NCI-H146 treated with DMSO at 0.1 percent for 48 hours (cell line): ENCODE data around the gene TRIM9.

Experiments
- DNase-seq: peaks from one replicate; lab custom pipeline; 2025; ENCODE audit not compliant: unreplicated experiment; lab: John Stamatoyannopoulos, UW

The TRIM9 gene

DNA sequence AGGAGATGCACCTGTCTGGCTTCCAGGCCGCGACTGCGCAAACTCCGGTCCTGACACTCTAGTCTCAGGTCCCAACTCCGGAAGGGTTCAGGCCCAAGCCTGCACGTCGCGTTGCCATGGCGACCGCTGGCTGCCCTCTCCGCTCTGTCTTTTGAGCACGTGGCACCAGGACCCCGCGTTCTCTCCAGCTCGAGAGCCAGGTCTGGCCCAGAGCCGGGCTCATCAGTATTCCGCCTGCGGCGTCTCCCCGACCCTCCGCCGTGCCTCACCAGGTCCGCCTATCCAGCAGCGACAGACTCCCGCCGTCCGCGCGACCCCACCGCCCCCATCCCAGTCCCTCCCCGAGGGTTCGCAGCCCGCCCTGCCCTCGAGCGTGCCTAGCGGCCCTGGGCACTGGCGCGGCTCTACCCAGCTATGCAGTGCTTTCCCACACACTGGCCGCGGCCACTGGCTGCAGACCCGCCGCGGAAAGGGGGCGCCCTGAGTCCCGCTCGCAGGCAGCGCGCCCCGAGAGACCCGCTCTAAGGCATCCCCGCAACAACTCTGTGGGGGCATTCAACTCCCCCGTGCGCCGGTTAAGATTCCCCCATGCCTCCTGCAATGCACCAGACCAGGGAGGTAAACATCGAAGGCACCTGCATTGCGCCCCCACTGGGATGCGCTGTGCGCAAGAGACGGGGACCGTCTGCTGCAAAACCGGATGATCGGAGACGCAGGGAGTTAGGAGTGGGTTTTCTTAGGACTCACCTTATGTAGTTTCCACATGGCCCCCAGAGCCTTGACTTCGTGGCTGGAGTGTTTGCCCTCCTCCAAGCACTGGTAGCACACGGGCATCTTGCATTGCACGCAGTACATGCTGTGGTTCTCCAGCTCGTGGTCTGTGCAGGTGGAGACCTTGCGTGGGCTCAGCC, 1.3 kb downstream of the TRIM9 start:
- DNase-seq, result peak; percentile 51

GRCh38 chr14:51092965-51093364, 1.9 kb downstream of the TRIM9 start:
- DNase-seq, result no peak

GRCh38 chr14:51089278-51089677, 5.6 kb downstream of the TRIM9 start:
- no peak for DNase-seq

DNA sequence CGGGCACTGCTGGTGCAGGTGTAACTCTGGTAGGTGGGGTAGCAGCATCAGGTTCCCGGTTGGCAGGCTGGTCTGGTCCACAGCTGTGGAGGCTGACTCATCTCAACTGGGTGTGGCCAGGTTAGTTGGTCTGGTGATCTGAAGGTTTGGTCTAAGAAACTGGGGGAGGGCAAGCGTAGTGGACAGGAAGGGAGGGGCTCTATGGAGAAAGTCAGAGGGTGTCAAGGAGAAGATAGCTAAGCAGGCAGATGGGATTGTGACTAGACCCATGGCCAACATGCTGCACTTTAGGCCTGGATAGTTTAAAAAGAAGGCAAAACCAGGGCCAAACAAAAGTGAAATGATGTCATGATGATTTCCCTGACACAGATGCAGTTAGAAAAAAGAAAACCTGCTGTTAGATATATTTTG, 7.9 kb downstream of the TRIM9 start:
- no peak for DNase-seq

DNA sequence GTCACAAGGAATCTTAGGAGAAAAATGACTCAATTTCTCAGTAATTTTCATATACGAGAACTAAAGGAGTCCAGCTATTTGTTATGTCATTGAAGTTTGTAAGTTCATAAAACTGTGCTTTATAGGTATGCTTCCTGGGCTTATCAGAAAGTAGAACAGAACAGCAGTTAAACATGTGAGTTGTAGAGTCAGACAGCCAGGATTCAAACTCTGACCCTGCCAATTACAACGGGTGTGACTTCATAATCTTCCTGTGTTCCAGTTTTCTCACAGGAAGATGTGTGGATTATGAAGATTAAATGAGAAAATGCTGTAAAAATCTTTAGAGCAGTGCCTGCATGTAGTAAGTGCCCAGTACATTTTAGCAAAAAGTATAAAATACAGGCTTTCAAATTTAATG, 8.9 kb downstream of the TRIM9 start:
- DNase-seq, result no peak

- DNase-seq, result no peak
Measured at GRCh38 chr14:51084962-51085361, 9.9 kb downstream of the TRIM9 start.

DNA sequence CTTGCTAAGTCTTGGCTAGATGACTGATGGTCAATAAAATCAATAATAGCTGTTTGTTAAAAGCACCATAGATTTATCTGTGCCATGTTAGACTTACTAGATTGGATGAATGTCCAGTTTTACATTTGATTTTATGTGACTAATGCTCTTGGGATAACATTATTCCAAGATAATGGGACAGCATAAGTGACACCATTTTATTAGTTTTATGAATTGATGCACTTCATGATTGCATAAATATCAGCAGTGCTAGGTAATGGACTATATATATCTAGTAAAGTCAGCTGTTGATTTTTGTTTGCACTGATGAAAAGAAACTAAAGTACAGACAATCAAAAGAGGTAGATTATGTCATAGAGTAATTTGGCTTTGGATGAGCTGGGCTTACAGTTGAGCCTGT, 10.4 kb downstream of the TRIM9 start:
- DNase-seq, result no peak

DNA sequence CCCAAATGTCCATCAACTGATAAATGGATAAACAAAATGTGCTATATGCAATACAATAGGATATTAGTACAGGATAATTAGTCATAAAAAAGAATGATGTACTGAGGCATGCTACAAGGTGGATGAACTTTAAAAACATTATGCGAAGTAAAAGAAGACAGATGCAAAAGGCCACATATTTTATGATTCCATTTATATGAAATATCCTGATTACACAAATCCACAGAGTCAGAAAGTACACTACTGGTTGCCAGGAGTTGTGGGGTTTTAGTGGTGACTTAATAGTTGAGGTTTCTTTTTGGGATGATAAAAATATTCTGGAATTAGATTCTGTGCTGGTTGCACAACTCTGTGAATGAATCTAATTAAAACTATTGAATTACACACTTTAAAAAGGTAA, 12.6 kb downstream of the TRIM9 start:
- no peak for DNase-seq

- no peak for DNase-seq
Measured at GRCh38 chr14:51081712-51082111, 13.2 kb downstream of the TRIM9 start.

DNA sequence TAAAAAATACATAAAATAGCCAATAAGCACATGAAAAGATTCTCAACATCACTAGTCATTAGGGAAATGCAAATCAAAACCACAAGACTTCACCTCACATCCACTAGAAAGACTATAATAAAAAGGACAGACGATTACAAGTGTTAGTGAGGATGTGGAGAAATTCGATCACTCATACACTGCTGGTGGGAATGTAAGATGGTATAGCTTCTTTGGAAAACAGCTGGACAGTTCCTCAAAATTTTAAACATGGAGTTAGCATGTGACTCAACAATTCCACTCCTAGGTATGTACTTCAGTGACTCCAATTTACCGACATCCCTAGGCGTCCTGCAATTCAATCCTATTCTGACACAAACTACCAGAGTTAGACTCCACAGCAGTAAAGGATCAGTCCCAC, 13.7 kb downstream of the TRIM9 start:
- no peak for DNase-seq

DNA sequence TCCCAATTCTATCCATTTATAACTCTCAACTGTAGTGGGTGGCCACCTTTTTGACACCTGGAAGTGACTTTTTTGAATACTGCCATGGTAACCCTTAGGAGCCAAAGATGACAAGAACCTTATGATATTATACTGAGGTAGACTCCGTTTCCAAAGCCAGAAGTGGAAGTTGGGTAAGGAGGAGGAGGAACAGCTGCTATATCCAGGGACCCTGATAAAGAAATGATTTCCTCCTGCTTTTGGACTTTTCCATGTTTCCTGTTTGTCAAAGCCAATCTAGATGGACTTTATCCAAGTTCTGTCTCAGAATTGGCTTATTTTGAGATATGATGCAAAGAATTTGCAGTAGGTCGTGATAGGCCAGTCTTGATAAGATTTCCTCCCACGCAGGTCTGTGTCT, 14.3 kb downstream of the TRIM9 start:
- DNase-seq, result no peak

DNA sequence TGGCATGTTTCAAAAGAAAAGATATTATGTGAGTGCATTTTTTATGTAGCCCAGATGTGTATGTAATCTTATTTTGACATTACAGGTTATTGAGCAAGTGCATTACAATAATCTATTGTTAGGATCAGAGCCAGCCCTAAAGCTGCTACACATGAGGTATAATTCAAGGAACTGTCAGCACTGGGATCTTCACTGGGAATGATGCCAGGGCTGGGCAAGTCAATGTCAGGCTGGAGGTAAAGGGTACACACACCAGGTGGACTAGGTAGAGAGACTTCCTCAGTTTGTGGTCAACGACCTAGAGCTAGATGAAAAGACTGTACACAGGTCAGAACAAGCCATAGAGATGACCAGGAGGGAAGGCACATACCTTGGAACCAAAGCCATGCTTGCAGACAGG, 15.4 kb downstream of the TRIM9 start:
- no peak for DNase-seq

- no peak for DNase-seq
Measured at GRCh38 chr14:51079085-51079484, 15.8 kb downstream of the TRIM9 start.

- DNase-seq, result no peak
Measured at GRCh38 chr14:51074701-51075385, 20.1 kb downstream of the TRIM9 start.

GRCh38 chr14:51073731-51074130, 21.2 kb downstream of the TRIM9 start:
- no peak for DNase-seq

DNA sequence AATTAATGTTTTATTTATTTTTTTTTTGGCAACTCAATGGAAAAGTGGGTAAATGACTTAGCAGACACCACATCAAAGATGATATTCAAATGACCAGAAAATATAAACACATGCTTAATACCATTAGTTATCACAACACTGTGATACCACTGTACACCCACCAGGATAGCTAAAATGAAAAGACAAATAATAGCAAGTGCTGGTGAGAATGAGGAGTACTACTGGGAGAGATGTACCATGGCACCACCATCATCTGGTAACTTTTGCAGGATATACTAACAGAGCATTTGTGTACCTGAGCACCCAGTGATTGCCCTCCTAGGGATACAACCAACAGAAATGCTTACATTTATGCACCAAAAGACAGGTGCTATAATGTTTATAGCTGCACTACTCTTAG, 21.9 kb downstream of the TRIM9 start:
- no peak for DNase-seq

DNA sequence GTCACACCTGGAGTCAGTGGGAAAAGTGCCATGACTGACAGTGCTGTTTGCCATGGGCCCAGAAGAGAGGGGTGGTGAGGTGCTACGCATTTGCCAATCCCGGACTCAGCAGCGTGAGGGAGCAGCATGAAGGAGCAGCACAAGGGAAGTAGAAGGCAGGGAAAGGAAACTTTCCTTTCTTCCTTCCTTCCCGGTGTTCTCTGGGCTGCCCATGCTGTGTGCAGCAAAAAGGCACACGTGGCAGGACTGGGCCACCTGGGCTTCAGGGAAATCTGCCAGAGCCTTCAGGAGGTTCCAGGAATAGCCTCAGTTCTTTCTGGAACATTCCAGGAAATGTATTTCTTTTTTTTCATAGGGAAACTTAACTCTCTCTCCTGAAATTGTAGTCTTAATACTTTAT, 23.0 kb downstream of the TRIM9 start:
- no peak for DNase-seq

DNA sequence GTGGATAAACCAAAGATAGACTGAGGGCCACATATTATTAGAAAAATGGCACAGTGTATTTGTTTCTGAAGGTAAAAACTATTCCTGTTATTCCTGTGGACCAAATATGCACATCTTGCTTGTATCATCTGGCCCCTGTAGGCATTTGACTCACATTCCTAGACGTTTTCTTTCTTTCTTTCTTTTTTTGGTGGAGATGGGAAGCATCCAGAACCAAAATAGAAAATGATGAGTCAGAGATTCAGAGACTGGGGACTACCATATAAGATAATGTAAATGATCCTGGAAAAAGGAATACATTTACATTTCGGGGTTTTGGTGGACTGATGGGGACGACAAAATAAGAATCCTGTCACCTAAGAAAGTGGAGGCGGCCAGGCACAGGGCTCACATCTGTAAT, 24.2 kb downstream of the TRIM9 start:
- DNase-seq, result no peak

- DNase-seq, result no peak
Measured at GRCh38 chr14:51069055-51069454, 25.9 kb downstream of the TRIM9 start.

DNA sequence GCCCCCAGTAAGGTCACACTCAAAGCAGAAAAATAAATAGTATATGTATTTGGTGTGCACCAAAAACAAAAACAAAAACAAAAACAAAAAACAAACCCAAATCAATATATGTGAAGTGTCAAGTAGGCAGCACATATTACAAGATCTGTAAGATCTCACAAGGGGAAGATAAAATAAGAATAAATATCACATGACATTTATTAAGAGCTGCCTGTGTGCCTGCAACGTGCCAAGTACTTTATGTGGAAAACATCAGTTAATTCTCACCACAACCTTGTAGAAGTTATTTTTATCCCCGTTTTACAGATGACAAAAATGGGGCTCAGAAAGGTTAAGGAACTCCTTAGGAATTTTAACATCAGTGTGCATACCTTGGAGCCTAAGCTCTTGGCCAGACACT, 26.6 kb downstream of the TRIM9 start:
- DNase-seq, result no peak

DNA sequence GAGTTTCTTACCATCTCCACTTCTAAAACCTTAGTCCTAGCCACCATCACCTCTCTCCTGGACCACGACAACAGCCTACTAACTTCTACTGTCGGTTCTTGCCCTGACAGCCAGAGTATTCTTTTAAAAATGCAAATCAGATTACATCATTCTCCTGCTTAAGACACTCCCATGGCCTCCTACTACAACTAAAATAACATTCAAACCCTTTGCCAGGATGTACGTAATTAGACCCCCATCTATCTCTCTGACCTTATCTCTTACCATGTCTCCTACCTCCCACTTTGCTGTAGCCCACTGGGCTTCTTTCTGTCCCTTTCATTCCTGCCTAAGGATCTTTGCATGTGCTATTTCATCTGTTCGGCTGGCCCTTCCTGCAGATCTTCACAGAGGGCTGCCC, 27.6 kb downstream of the TRIM9 start:
- no peak for DNase-seq

DNA sequence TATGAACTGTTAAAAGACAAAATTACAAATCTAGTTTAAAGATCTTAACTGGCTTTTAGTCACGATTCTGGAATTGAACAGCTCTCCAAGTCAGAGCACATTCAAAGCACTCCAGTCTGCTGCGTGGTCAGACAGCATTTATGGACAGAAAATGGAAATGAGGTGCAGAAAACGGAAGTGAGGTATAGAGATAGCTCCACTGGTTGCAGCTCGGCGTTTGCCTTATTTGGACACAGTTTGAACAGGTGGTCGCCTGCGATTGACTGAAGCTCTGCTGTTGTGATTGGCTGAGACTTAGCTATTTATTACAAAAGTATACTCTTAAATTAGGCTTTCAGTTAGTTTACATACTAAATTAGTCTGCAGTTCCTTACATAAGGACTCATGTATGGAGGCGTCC, 28.3 kb downstream of the TRIM9 start:
- DNase-seq, result no peak

DNA sequence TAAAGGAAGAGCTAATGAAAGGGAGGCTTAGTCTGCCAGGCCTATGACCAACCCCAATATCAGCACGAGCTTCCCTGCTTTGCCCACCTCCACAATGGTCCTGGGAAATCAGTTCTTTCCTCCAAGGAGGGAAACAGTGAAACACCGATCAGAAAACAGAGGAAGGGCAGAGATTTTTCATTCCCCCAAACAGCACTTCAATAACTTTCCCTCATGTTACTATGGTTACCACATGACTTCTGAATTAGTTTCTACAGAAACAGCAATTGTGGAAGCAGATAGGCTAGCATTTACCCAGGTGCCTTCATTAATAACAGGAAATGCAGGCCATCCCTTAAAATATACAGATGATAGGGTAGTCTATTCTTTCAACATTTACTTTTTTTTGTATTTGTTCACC, 35.9 kb downstream of the TRIM9 start:
- no peak for DNase-seq
